PFSK-1 (cell line): ENCODE data around the gene CBLN3.

Source experiments
- FOXP2 ChIP-seq: optimal IDR thresholded peaks from 2 replicates; pipeline ENCODE3; 2011; ENCODE audit warnings: borderline replicate concordance, control low read depth, inconsistent platforms; ENCODE audit not compliant: insufficient read depth; ENCODE audit errors: extremely low read length, extremely low read depth
- POLR2AphosphoS5 ChIP-seq: IDR thresholded peaks from 2 replicates; pipeline ENCODE4 v1.6.1; 2012; ENCODE audit warnings: low read depth, mild to moderate bottlenecking, control low read depth, low read length, moderate library complexity
- SIN3A ChIP-seq: IDR thresholded peaks from 2 replicates; pipeline ENCODE4 v1.6.1; 2012; ENCODE audit warnings: mild to moderate bottlenecking, low read length, moderate library complexity, borderline replicate concordance; ENCODE audit not compliant: insufficient read depth
- TAF1 ChIP-seq: IDR thresholded peaks from 2 replicates; pipeline ENCODE4 v1.6.1; 2012; ENCODE audit warnings: low read length, control low read depth, borderline replicate concordance; ENCODE audit not compliant: insufficient read depth
- TF ChIP-seq, protein P1 (sequence below), 2 experiments: IDR thresholded peaks; 2 replicates each; pipeline versions ENCODE4 v1.6.1 to v1.8.0; 2011 to 2012; ENCODE audit warnings: low read depth in 2 of 2, low read length in 2 of 2, control low read depth in 1 of 2, inconsistent platforms in 1 of 2, mild to moderate bottlenecking in 1 of 2, moderate library complexity in 1 of 2; ENCODE audit not compliant: insufficient read depth in 1 of 2

DNA sequence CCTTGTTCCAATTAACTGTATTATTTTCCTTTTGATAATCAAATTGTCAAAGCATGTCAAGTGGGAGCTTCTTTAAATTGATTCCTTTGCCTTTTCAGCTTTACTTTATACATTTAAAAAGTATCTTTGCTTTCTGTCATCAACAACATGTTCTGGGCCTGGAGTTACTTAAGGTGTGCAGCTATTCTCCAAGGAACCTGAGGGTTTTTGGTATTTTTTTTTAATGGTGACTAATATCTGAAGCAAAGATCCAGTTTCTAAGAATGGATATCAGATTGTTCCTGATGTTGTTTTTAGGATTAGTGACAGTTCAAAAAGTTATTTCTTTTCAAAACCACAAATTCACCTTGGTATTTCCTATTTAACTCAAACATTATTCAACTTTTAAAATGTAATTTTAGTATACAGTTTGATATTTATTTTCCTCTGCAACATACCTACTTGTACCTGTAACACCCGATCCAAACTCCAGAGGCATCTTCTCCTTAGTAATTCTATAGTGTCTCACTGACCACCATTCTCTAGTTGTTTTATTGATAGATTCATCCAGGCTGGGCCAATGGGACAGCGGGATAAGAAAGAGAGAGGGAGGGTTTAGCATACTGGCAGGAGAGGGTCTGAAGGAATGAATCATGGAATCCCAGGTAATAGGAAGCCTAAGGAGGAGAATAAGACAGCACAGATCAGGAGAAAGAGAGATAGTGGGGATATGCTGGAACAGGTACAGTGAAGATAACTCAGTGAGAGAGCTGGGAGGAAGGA, 3.1 kb downstream of the CBLN3 start:
- no peak for TF ChIP-seq POLR2AphosphoS5
- TF ChIP-seq, protein P1, sequence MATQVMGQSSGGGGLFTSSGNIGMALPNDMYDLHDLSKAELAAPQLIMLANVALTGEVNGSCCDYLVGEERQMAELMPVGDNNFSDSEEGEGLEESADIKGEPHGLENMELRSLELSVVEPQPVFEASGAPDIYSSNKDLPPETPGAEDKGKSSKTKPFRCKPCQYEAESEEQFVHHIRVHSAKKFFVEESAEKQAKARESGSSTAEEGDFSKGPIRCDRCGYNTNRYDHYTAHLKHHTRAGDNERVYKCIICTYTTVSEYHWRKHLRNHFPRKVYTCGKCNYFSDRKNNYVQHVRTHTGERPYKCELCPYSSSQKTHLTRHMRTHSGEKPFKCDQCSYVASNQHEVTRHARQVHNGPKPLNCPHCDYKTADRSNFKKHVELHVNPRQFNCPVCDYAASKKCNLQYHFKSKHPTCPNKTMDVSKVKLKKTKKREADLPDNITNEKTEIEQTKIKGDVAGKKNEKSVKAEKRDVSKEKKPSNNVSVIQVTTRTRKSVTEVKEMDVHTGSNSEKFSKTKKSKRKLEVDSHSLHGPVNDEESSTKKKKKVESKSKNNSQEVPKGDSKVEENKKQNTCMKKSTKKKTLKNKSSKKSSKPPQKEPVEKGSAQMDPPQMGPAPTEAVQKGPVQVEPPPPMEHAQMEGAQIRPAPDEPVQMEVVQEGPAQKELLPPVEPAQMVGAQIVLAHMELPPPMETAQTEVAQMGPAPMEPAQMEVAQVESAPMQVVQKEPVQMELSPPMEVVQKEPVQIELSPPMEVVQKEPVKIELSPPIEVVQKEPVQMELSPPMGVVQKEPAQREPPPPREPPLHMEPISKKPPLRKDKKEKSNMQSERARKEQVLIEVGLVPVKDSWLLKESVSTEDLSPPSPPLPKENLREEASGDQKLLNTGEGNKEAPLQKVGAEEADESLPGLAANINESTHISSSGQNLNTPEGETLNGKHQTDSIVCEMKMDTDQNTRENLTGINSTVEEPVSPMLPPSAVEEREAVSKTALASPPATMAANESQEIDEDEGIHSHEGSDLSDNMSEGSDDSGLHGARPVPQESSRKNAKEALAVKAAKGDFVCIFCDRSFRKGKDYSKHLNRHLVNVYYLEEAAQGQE (IDR thresholded peaks at IDR 0.05; ENCODE audit: insufficient read depth in 1 of 2, low read depth in 2 of 2, low read length in 2 of 2), result no peak
- no peak for TF ChIP-seq SIN3A
- no peak for TF ChIP-seq TAF1
- no peak for TF ChIP-seq FOXP2
